ENCODE results near the gene SEMA3D. TPM values are rescaled to one million over a fixed set of nuclear protein-coding genes. Genes with fewer than 3 reads are reported as not detected.

Gene SEMA3D
- total RNA-seq, 1 experiment from 2014 or later: 1.4 TPM

- no peaks in the 10 kb centered on the region for H3K79me2 ChIP-seq (ENCODE audit: insufficient read depth, low read length)
- ChIA-PET CTCF (no interaction called here), RAD21 (ENCODE audit: low non-redundant PET in 1 of 2, low total read pairs in 2 of 2, uncharacterized antibody in 2 of 2, unreplicated experiment in 2 of 2) (no interaction called here), POLR2A (no interaction called here)
- DNase-seq (ENCODE audit: low read depth, low spot score): no peak
- no peak overlapping the region for H3K4me2 ChIP-seq (ENCODE audit: low read length)
- ATAC-seq: no peak
- TF ChIP-seq JUND (IDR thresholded peaks at IDR 0.05): no peak
- no peak for TF ChIP-seq ELF1 (IDR thresholded peaks at IDR 0.05; ENCODE audit: borderline replicate concordance, low read depth)
- TF ChIP-seq ZFX (IDR thresholded peaks at IDR 0.05): no peak
- TF ChIP-seq SRF (IDR thresholded peaks at IDR 0.05; ENCODE audit: low read depth): no peak
- TF ChIP-seq SP1 (IDR thresholded peaks at IDR 0.05; ENCODE audit: low read depth): no peak
- TF ChIP-seq CBX3 (IDR thresholded peaks at IDR 0.05; ENCODE audit: low read depth): no peak
- no peak for TF ChIP-seq POLR2AphosphoS5 (IDR thresholded peaks at IDR 0.05; ENCODE audit: low read depth, low read length)
- TF ChIP-seq CTCF (IDR thresholded peaks at IDR 0.05 in 2 of 3, conservative IDR thresholded peaks at IDR 0.05 in 1 of 3; ENCODE audit: borderline replicate concordance in 1 of 3, insufficient read depth in 1 of 3, low read depth in 2 of 3, low read length in 2 of 3): no peak
- no peak for TF ChIP-seq ATF3 (IDR thresholded peaks at IDR 0.05)
- no peak for TF ChIP-seq POLR2A (IDR thresholded peaks at IDR 0.05; ENCODE audit: borderline replicate concordance, extremely low read depth, insufficient read depth, insufficient read length)
- no peak for TF ChIP-seq FOSL1 (IDR thresholded peaks at IDR 0.05; ENCODE audit: low read depth)
- no peak for TF ChIP-seq EZH2 (IDR thresholded peaks at IDR 0.05)
- no peak overlapping the region for H3K27ac ChIP-seq (ENCODE audit: low read depth, low read length)
- no peak overlapping the region for H2AFZ ChIP-seq (ENCODE audit: low read depth, low read length, poor library complexity, severe bottlenecking)
- intact Hi-C loops (cut with micrococcal nuclease): no loop called here
- no peak overlapping the region for H3K4me3 ChIP-seq (replicated peaks in 1 of 2; ENCODE audit: low read depth in 1 of 2, low read length in 2 of 2)
- no peaks in the 10 kb centered on the region for H3K27me3 ChIP-seq (ENCODE audit: insufficient read depth, low read length)
- H3K36me3 ChIP-seq (ENCODE audit: control insufficient read depth in 1 of 2, insufficient read depth in 2 of 2, low read length in 2 of 2): no peaks in the 10 kb centered on the region
- H4K20me1 ChIP-seq (ENCODE audit: insufficient read depth): no peaks in the 10 kb centered on the region
- no peaks in the 10 kb centered on the region for H3K4me1 ChIP-seq (ENCODE audit: control insufficient read depth in 1 of 2, insufficient read depth in 2 of 2, low read length in 2 of 2)
- BruUV-seq (replicated peaks): no TSS peak
- no peaks in the 10 kb centered on the region for H3K9me3 ChIP-seq (ENCODE audit: control insufficient read depth in 1 of 2, insufficient read depth in 1 of 2, low read depth in 1 of 2, low read length in 2 of 2)
- no peak overlapping the region for H3K9ac ChIP-seq (ENCODE audit: low read length)
- no peaks in the 10 kb centered on the region for H3K9me2 ChIP-seq (ENCODE audit: insufficient read depth)
Observed at GRCh38 chr7:85144771-85145170, 42.1 kb downstream of the SEMA3D start.
